ENCODE results near the gene DNAI2.

DNAI2 gene

DNA sequence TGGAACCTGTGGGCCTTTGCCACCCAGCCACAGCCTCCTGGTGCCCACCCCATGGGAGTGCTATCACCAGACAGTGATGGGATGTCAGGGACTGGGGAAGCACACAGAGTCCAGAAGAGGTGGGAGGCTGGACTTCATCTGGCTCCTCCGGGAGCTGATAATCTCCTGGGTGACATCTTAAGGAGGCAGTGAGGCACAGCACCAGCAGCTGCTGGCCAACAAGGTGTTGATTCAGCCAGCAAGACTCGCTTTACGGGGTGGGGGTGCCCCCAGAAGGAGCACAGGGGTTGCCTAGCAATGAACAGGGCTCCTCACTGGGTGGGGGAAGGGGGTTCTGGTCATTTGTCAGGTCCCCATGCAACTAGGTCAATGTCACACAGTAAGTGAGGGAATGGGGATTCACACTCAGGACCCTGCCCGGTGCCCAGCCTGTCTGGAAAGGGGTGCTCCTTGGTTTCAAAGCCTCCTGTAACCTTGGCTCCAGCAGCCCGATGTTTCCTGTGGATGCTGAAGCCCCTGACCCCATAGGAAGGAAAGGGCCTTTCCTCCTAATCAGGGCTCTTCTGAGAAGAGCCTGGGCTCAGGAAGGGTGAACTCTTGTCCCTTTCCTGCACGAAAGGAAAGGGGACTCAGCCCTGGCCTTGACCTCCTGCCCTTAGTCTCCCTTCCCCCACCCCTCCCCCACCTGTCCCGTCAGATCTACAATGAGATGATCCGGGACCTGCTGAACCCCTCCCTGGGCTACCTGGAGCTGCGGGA lies 69.7 kb downstream of the DNAI2 start:
- TF ChIP-seq TCF12 (IDR thresholded peaks at IDR 0.05; ENCODE audit: low read depth) (no peak), CREB1 (IDR thresholded peaks at IDR 0.05; ENCODE audit: low read depth) (no peak), TAF1 (IDR thresholded peaks at IDR 0.05; ENCODE audit: low read depth) (no peak), RAD21 (IDR thresholded peaks at IDR 0.05; ENCODE audit: low read depth) (no peak), TEAD4 (IDR thresholded peaks at IDR 0.05) (no peak), EP300 (IDR thresholded peaks at IDR 0.05; ENCODE audit: borderline replicate concordance) (no peak), FOXM1 (IDR thresholded peaks at IDR 0.05; ENCODE audit: borderline replicate concordance, low read depth) (no peak), CEBPB (IDR thresholded peaks at IDR 0.05) (no peak), YY1 (IDR thresholded peaks at IDR 0.05; ENCODE audit: low read depth) (no peak), EGR1 (IDR thresholded peaks at IDR 0.05) (no peak), NFIC (IDR thresholded peaks at IDR 0.05) (no peak), ZBTB7A (IDR thresholded peaks at IDR 0.05; ENCODE audit: low read depth) (no peak)
- TF ChIP-seq, protein P1, sequence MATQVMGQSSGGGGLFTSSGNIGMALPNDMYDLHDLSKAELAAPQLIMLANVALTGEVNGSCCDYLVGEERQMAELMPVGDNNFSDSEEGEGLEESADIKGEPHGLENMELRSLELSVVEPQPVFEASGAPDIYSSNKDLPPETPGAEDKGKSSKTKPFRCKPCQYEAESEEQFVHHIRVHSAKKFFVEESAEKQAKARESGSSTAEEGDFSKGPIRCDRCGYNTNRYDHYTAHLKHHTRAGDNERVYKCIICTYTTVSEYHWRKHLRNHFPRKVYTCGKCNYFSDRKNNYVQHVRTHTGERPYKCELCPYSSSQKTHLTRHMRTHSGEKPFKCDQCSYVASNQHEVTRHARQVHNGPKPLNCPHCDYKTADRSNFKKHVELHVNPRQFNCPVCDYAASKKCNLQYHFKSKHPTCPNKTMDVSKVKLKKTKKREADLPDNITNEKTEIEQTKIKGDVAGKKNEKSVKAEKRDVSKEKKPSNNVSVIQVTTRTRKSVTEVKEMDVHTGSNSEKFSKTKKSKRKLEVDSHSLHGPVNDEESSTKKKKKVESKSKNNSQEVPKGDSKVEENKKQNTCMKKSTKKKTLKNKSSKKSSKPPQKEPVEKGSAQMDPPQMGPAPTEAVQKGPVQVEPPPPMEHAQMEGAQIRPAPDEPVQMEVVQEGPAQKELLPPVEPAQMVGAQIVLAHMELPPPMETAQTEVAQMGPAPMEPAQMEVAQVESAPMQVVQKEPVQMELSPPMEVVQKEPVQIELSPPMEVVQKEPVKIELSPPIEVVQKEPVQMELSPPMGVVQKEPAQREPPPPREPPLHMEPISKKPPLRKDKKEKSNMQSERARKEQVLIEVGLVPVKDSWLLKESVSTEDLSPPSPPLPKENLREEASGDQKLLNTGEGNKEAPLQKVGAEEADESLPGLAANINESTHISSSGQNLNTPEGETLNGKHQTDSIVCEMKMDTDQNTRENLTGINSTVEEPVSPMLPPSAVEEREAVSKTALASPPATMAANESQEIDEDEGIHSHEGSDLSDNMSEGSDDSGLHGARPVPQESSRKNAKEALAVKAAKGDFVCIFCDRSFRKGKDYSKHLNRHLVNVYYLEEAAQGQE (IDR thresholded peaks at IDR 0.05; ENCODE audit: low read depth), result no peak
- TF ChIP-seq, protein P2, sequence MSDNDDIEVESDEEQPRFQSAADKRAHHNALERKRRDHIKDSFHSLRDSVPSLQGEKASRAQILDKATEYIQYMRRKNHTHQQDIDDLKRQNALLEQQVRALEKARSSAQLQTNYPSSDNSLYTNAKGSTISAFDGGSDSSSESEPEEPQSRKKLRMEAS (IDR thresholded peaks at IDR 0.05), result no peak
- TF ChIP-seq, protein P3, sequence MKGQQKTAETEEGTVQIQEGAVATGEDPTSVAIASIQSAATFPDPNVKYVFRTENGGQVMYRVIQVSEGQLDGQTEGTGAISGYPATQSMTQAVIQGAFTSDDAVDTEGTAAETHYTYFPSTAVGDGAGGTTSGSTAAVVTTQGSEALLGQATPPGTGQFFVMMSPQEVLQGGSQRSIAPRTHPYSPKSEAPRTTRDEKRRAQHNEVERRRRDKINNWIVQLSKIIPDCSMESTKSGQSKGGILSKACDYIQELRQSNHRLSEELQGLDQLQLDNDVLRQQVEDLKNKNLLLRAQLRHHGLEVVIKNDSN (IDR thresholded peaks at IDR 0.05), result no peak

DNA sequence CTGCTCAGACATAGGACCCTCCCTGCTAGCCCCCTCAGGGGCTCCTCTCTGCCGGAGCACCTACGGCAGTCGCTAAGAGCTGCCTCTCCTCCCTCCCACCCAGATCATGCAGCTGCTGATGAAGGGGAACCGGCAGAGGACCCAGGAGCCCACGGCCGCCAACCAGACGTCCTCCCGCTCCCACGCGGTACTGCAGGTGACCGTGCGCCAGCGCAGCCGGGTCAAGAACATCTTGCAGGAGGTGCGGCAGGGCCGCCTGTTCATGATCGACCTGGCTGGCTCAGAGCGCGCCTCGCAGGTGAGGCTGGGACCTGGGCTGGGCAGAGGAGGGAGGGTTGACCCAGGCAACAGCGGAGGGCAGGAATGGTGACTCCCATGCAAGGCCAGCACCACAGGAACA lies 70.6 kb downstream of the DNAI2 start:
- TF ChIP-seq TCF12 (IDR thresholded peaks at IDR 0.05; ENCODE audit: low read depth) (no peak), TEAD4 (IDR thresholded peaks at IDR 0.05) (no peak), EGR1 (IDR thresholded peaks at IDR 0.05) (no peak), NFIC (IDR thresholded peaks at IDR 0.05) (no peak)

DNA sequence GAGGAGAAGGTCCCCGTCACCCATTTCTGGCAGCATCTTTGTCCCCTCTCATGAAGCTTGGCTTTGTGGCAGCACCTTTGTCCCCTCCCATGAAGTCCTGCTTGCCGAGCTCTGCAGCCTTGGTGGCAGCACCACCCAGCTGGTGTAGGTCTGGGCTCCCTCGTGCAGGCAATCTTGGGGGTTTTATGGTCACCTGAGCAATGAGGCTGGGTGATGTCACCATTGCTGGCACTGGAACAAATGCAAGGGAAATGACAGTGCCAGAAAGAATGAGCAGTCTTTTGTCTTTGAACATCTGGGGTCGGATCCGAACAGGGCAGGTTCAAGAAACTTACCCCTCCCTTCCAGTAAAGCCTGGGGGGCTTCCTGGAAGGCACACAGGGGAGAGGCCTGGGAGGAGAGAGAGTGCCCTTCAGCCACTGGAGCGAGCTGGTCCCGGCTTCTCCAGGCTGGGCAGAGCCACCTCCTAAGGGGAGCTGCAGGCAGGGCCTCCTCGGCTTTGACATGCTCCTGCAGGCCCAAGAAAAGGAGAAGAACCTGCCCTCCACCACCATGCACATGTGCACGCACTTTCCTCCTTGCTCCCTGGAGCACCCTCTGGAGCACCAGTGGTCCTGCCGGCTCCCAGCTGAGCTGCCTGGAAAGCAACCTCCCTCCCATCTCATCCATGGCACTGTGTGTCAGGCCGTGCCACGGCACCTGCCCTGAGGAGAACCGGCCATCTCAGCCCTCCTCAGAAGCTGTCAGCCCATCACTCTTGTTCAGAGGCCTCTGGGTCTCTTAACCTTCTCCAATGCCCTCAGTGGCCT lies 71.6 kb downstream of the DNAI2 start:
- TF ChIP-seq CREB1 (IDR thresholded peaks at IDR 0.05; ENCODE audit: low read depth) (no peak), EP300 (IDR thresholded peaks at IDR 0.05; ENCODE audit: borderline replicate concordance) (no peak), TEAD4 (IDR thresholded peaks at IDR 0.05) (no peak), TCF12 (IDR thresholded peaks at IDR 0.05; ENCODE audit: low read depth) (no peak), YY1 (IDR thresholded peaks at IDR 0.05; ENCODE audit: low read depth) (no peak), RAD21 (IDR thresholded peaks at IDR 0.05; ENCODE audit: low read depth) (no peak), CEBPB (IDR thresholded peaks at IDR 0.05) (no peak), EGR1 (IDR thresholded peaks at IDR 0.05) (no peak), TAF1 (IDR thresholded peaks at IDR 0.05; ENCODE audit: low read depth) (no peak), ZBTB7A (IDR thresholded peaks at IDR 0.05; ENCODE audit: low read depth) (no peak), NFIC (IDR thresholded peaks at IDR 0.05) (no peak)
- TF ChIP-seq, protein P1 (IDR thresholded peaks at IDR 0.05; ENCODE audit: low read depth), result no peak
- TF ChIP-seq, protein P2 (IDR thresholded peaks at IDR 0.05), result no peak
- TF ChIP-seq, protein P3 (IDR thresholded peaks at IDR 0.05), result no peak

DNA sequence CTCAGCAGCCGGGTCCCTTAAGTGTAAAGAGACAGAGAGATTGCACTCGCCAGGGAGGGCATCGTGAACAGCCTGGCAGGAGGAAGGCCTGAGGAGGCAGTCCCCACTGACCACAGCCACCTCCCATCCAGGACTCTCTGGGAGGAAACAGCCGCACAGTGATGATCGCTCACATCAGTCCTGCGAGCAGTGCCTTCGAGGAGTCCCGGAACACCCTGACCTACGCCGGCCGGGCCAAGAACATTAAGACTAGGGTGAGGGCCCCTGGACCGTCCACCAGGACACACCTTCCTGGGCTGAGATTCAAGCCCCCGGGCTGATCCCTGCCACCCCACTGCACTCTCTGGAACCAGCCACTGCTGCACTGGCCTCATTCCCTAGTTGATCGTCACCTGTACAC lies 73.6 kb downstream of the DNAI2 start:
- TF ChIP-seq TCF12 (IDR thresholded peaks at IDR 0.05; ENCODE audit: low read depth), result no peak
- TF ChIP-seq TEAD4 (IDR thresholded peaks at IDR 0.05), result no peak
- no peak for TF ChIP-seq ZBTB7A (IDR thresholded peaks at IDR 0.05; ENCODE audit: low read depth)
- no peak for TF ChIP-seq FOXM1 (IDR thresholded peaks at IDR 0.05; ENCODE audit: borderline replicate concordance, low read depth)
- TF ChIP-seq CREB1 (IDR thresholded peaks at IDR 0.05; ENCODE audit: low read depth), result no peak
- TF ChIP-seq, protein P2 (IDR thresholded peaks at IDR 0.05), result no peak
- TF ChIP-seq, protein P3 (IDR thresholded peaks at IDR 0.05), result no peak
- no peak for TF ChIP-seq NFIC (IDR thresholded peaks at IDR 0.05)
- no peak for TF ChIP-seq EGR1 (IDR thresholded peaks at IDR 0.05)
- TF ChIP-seq, protein P1 (IDR thresholded peaks at IDR 0.05; ENCODE audit: low read depth), result no peak
- TF ChIP-seq CEBPB (IDR thresholded peaks at IDR 0.05), result no peak
- no peak for TF ChIP-seq YY1 (IDR thresholded peaks at IDR 0.05; ENCODE audit: low read depth)
- TF ChIP-seq EP300 (IDR thresholded peaks at IDR 0.05; ENCODE audit: borderline replicate concordance), result no peak

Measured in Ishikawa (cell line).